Vagina (tissue), 2 donors: Measurements from ENCODE around the gene FTCDNL1.

Experiments used
- POLR2A ChIP-seq, 2 donors: fragments of 450-650 bp; IDR thresholded peaks; one replicate each; pipeline ENCODE4 v1.6.1; 2017; ENCODE audit warnings: antibody characterized with exemption in 2 of 2, mild to moderate bottlenecking in 2 of 2, moderate library complexity in 2 of 2
- POLR2AphosphoS5 ChIP-seq, 2 donors: sonication (generic); formaldehyde crosslinking; IDR thresholded peaks; one replicate each; pipeline ENCODE4 v1.9.0; 2017; ENCODE audit warnings: antibody characterized with exemption in 2 of 2, mild to moderate bottlenecking in 2 of 2, low read depth in 1 of 2; ENCODE audit not compliant: insufficient read depth in 1 of 2
- TF ChIP-seq, protein P1 (sequence below), 3 experiments: fragments of 450-650 bp in 2 of 3; fragments of 200-600 bp in 1 of 3; sonication (generic) in 1 of 3; IDR thresholded peaks; one replicate each; pipeline ENCODE4 v1.5.1; 2017 to 2019; ENCODE audit warnings: antibody characterized with exemption in 3 of 3, mild to moderate bottlenecking in 2 of 3, moderate library complexity in 2 of 3

GRCh38 chr2:199814817-199815211, 36.2 kb downstream of the FTCDNL1 start:
- TF ChIP-seq, protein P1, sequence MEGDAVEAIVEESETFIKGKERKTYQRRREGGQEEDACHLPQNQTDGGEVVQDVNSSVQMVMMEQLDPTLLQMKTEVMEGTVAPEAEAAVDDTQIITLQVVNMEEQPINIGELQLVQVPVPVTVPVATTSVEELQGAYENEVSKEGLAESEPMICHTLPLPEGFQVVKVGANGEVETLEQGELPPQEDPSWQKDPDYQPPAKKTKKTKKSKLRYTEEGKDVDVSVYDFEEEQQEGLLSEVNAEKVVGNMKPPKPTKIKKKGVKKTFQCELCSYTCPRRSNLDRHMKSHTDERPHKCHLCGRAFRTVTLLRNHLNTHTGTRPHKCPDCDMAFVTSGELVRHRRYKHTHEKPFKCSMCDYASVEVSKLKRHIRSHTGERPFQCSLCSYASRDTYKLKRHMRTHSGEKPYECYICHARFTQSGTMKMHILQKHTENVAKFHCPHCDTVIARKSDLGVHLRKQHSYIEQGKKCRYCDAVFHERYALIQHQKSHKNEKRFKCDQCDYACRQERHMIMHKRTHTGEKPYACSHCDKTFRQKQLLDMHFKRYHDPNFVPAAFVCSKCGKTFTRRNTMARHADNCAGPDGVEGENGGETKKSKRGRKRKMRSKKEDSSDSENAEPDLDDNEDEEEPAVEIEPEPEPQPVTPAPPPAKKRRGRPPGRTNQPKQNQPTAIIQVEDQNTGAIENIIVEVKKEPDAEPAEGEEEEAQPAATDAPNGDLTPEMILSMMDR (IDR thresholded peaks at IDR 0.05) = no peak
- TF ChIP-seq POLR2AphosphoS5 (IDR thresholded peaks at IDR 0.05; ENCODE audit: insufficient read depth in 1 of 2, low read depth in 1 of 2) (no peak), POLR2A (IDR thresholded peaks at IDR 0.05) (no peak)
